ENCODE data around the gene ZNF324. TPM values are rescaled to one million over a fixed set of nuclear protein-coding genes. Genes with fewer than 3 reads are reported as not detected.

The ZNF324 gene
- total RNA-seq, 2 donors from 2014 or later = 15.2 to 15.5 TPM

DNA sequence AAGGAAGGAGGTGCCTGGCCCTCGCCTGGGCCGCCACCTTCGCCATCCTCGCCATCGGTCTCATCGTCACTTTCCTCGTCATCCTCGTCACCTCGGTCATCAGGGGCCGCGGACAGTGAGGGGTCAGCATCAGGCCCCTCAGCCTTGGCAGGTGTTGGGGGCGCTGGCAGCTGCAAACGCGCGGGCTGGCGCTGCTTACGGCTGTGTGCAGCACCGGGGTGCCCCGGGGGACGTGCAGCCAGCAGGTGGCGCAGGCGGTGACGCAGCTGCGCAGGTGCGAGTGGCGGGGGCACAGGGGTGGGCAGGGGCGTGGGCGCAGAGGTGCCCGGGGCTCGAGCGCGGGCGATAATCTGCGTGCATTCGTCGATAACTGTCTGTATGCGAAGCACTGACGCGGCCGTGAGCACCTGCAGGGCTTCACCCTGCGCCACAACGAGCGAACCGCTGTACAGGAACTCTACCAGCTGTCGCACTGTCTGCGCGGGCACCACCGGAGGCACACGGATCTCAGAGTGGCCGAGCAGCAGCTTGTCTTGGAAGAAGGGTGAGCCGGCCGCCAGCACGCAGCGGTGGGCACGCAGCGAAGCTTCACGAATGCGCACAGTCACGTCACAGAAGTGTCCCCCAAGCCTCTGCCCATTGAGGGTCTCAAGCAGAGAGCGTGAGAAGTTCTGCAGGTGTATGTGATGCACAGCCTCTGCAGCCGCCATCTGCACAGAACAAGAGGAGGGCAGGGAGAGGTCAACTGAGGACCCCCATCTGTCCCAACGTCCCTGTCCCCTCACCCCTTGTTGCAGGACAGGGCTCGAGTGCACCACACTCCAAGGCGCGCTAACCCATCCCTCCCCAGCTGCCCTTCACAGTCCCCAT lies 50.3 kb downstream of the ZNF324 start:
- peak overlapping the region; percentile 99 for H3K4me3 Mint-ChIP-seq
- H3K9me3 Mint-ChIP-seq = no peaks in the 10 kb centered on the region
- no peak overlapping the region for H3K27ac Mint-ChIP-seq
- H3K36me3 Mint-ChIP-seq = no peaks in the 10 kb centered on the region
- no peak for ATAC-seq
- peaks cover 38 to 40% of the 10 kb centered on the region in 2 donors for H3K4me1 Mint-ChIP-seq (ENCODE audit: low read depth in 2 of 2)
- H3K27me3 Mint-ChIP-seq = no peaks in the 10 kb centered on the region
- DNase-seq (ENCODE audit: low spot score) = no peak

DNA sequence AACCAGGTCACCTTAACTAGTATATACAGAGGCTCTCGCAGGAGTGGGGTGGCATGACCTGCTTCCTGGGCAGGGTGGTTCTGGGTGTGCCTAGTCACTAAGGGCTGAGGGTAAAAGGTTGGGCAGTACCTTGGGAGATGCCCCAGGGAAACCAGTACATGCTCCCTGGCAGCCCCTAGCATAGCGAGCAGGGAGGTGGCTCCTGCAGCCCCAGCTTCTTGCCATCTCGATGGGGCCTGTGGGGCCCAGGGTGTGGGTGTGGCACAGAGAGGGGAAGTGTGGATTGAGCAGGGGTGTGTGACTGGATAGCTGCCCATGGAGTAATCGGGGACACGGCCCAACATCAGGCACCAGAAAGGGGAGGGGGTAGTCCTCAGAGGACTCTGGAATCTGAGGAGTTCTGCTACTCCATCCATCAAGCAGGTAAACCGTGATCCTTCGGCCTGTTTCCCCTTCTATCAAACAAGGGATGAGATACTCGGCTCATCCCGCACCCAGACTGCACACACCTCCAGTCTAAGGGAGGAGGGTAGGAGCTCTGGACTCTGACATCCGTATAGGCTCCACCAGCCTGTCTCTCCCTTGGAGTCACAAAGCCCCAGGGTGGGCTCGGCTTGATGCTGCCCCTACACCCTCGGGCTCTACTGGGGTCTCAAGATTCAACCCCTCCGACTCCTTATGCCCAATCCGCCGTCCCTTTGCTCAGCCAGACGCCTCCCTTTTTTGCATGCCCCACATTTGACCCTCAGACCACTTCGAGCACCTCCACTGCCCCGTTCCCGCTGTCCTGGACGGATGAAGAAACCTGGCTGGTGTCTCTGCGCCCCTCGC lies 51.6 kb downstream of the ZNF324 start:
- no peaks in the 10 kb centered on the region for H3K9me3 Mint-ChIP-seq
- peak overlapping the region; percentile 99 for H3K4me3 Mint-ChIP-seq
- H3K36me3 Mint-ChIP-seq = no peaks in the 10 kb centered on the region
- ATAC-seq (no peak), DNase-seq (ENCODE audit: low spot score) (no peak)
- peaks cover 38 to 43% of the 10 kb centered on the region in 2 donors for H3K4me1 Mint-ChIP-seq (ENCODE audit: low read depth in 2 of 2)
- H3K27me3 Mint-ChIP-seq = no peaks in the 10 kb centered on the region
- peak overlapping the region; percentile 96 to 98 for H3K27ac Mint-ChIP-seq

DNA sequence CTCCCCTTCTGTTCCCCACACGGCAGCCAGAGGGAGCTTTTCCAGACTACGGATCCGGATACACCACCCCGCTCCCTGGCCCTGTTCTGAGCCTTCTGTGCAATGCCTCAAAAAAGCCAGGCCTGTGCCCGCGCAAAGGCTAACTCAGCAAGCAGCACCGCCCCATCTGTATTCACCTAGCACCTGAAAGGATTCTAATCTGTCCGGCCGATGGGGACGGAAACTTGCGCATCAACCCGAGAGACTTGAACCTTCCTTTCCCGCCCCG lies 52.1 kb downstream of the ZNF324 start:
- Mint-ChIP-seq H3K9me3 (no peaks in the 10 kb centered on the region), H3K4me1 (ENCODE audit: low read depth in 2 of 2) (peaks cover 38 to 39% of the 10 kb centered on the region in 2 donors), H3K36me3 (no peaks in the 10 kb centered on the region), H3K27me3 (no peaks in the 10 kb centered on the region), H3K4me3 (peak overlapping the region; percentile 99), H3K27ac (peak overlapping the region; percentile 96 to 98)
- DNase-seq (ENCODE audit: low spot score) (no peak), ATAC-seq (peak in 1 of 2 donors; percentile 10)

DNA sequence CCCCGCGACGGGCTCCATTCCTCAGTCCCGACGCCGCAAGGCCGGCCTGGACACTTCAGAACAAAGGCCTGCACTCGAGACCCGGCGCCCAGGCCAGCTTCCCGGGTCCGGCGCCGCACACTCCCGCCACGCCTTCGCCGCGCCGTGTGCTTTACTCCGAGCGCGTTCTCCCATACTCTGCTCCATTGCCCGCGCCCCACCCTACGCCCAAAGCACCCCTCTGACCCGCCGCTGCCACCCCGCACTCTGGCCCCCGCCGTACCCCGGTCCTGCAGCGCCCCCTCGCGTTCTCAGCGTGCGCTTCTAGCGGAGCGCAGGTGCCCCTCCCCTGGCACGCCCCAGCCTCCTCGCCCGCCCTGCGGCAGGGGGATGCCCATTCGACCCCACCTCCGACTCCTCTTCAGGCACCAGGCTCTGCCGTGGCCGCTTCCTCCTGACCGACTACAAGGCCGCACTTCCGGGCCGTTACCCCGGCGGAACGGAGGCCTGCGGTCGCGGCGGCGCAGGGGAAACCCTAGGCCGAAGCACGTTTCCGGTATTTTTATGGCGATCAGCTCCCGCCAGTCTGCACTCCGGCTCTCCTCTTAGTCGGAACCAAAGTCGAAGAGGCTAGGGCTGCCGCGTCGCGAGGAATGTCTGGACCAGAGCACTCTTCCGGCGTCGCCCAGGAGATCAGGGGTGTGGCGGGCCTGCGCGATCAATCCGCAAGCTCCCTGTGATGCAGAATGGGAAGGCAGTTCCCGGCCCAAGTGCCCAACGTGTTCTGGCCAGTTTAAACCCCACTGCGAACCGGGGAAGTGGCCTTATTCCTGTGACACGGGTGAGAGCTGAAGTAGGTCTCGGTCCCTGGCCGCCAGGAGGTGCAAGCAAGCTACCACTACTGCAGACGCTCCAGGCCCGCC lies 52.7 kb downstream of the ZNF324 start, which contains the start of gene ZBTB45:
TSS of gene ZBTB45 (minus strand) at position 456 of the 902 bp plus-strand sequence. CDS start 2,137 bp downstream, outside the sequence.
- Mint-ChIP-seq H3K4me1 (ENCODE audit: low read depth in 2 of 2) (peaks cover 34 to 38% of the 10 kb centered on the region in 2 donors), H3K9me3 (no peaks in the 10 kb centered on the region)
- ATAC-seq = peak; percentile 90 to 93

DNA sequence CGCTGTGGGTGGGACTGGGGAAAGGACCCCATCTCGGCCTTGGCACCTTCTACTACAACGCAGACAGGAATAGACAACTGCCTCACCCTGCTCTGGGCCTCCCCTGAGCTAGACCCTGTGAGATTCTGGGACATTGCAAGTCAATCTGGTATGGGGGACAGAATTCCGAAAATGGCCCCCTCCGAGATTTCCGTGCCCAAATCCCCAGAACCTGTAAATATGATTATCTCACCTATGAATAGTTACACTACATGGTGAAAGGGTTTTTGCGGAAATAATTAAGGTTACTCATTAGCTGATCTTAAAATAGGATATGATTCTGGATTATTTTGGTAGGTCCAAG lies 53.3 kb downstream of the ZNF324 start:
- Mint-ChIP-seq H3K9me3 (no peaks in the 10 kb centered on the region), H3K27ac (peak overlapping the region; percentile 96 to 98), H3K4me3 (peak overlapping the region; percentile 99), H3K27me3 (no peaks in the 10 kb centered on the region), H3K36me3 (no peaks in the 10 kb centered on the region), H3K4me1 (ENCODE audit: low read depth in 2 of 2) (peaks cover 32 to 37% of the 10 kb centered on the region in 2 donors)
- no peak for DNase-seq (ENCODE audit: low spot score)
- no peak for ATAC-seq

More for the DNA sequence above, 52.7 kb downstream of the ZNF324 start, which contains the start of gene ZBTB45:
- DNase-seq (ENCODE audit: low spot score) = peak; percentile 94
- no peaks in the 10 kb centered on the region for H3K36me3 Mint-ChIP-seq
- peak within 1 kb of the TSS; percentile 96 to 98 for H3K27ac Mint-ChIP-seq
- H3K27me3 Mint-ChIP-seq = no peaks in the 10 kb centered on the region
- peak within 1 kb of the TSS; percentile 99 for H3K4me3 Mint-ChIP-seq

DNA sequence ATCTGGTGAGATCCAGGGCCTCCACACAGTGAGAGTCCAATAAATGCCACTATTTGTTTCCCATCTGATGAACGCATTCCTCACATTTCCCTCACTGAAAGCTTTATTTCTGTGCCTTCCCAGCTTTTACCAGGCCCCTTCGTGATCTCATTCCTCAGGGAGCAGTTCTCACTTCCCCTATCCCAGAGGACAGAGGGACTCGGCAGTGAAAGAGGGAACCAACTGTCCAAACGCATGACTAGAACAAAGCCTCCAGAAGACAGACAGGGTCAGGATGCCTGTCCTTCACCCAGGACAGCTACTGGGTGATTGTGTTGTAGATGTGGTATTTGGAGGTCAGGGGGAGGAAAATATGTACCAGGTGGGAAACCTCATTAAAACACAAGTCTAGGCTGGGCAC lies 54.8 kb downstream of the ZNF324 start:
- no peak overlapping the region for H3K27ac Mint-ChIP-seq
- ATAC-seq (no peak), DNase-seq (ENCODE audit: low spot score) (no peak)
- H3K9me3 Mint-ChIP-seq = no peaks in the 10 kb centered on the region
- H3K27me3 Mint-ChIP-seq = no peaks in the 10 kb centered on the region
- peak overlapping the region; percentile 37 for H3K4me3 Mint-ChIP-seq
- H3K36me3 Mint-ChIP-seq = no peaks in the 10 kb centered on the region
- peaks cover 23 to 29% of the 10 kb centered on the region in 2 donors for H3K4me1 Mint-ChIP-seq (ENCODE audit: low read depth in 2 of 2)

DNA sequence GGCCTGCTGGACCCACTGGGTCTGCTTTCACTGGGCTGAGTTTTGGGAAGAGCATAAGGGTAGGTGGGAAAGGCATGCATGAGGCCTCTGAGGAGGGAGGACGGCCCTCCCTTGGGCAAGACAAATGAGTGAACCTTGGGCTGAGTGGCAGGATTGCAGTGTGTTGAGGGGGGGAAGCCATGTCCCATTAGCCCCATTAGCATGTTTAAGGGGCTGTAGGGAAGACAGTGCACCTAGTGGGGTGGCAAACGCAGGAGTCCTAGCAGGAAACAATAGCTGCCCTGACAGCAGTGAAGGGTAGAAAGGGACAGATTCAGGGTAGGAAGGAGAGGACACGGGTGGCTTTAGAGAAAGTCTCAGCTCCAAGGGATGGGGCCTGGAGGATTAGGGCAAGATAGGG lies 55.8 kb downstream of the ZNF324 start:
- no peak for ATAC-seq
- no peak overlapping the region for H3K4me3 Mint-ChIP-seq
- no peaks in the 10 kb centered on the region for H3K36me3 Mint-ChIP-seq
- no peaks in the 10 kb centered on the region for H3K27me3 Mint-ChIP-seq
- no peak for DNase-seq (ENCODE audit: low spot score)
- no peaks in the 10 kb centered on the region for H3K9me3 Mint-ChIP-seq
- H3K4me1 Mint-ChIP-seq (ENCODE audit: low read depth in 2 of 2) = peaks cover 23 to 29% of the 10 kb centered on the region in 2 donors
- H3K27ac Mint-ChIP-seq = peak overlapping the region in 1 of 2 donors; percentile 47

Other genes starting within 250 kb of the ZNF324 start
- 10 to 100 TPM; 40.9 to 48.2 TPM for gene ZNF544, start 238.2 kb upstream of the ZNF324 start, total RNA-seq
- 1 to 10 TPM; 3.6 to 4.2 TPM for gene ZNF8, start 188.1 kb upstream of the ZNF324 start, total RNA-seq
- gene ERVK3-1, start 161.7 kb upstream of the ZNF324 start, total RNA-seq = 10 to 100 TPM; 58.4 to 89.0 TPM
- gene ZSCAN22, start 140.1 kb upstream of the ZNF324 start, total RNA-seq = 1 to 10 TPM; 5.9 to 6.1 TPM
- 1 to 10 TPM; 4.4 to 5.2 TPM for gene A1BG, start 113.6 kb upstream of the ZNF324 start, total RNA-seq
- gene ZNF497, start 104.3 kb upstream of the ZNF324 start, total RNA-seq = 1 to 10 TPM in 1 of 2 donors, under 1 TPM in 1; 0.52 to 1.4 TPM
- gene ZNF837, start 86.0 kb upstream of the ZNF324 start, total RNA-seq = under 1 TPM; 0.71 to 0.86 TPM
- 100 to 1,000 TPM; 757 to 786 TPM for gene RPS5, start 79.8 kb upstream of the ZNF324 start, total RNA-seq
- gene RNF225, start 71.4 kb upstream of the ZNF324 start, total RNA-seq = 1 to 10 TPM in 1 of 2 donors, under 1 TPM in 1; 0.59 to 3.2 TPM
- 10 to 100 TPM in 1 of 2 donors, 1 to 10 TPM in 1; 8.4 to 18.5 TPM for gene ZNF584, start 58.4 kb upstream of the ZNF324 start, total RNA-seq
- gene ZNF132, start 26.9 kb upstream of the ZNF324 start, total RNA-seq = 1 to 10 TPM; 3.2 to 5.3 TPM
- gene ZNF324B, start 15.5 kb upstream of the ZNF324 start, total RNA-seq = 10 to 100 TPM in 1 of 2 donors, 1 to 10 TPM in 1; 8.8 to 14.4 TPM
- 1 to 10 TPM; 3.9 to 5.8 TPM for gene ZNF446, start 9.3 kb downstream of the ZNF324 start, total RNA-seq
- gene SLC27A5, start 44.9 kb downstream of the ZNF324 start, total RNA-seq = 10 to 100 TPM; 15.1 to 29.1 TPM
- 10 to 100 TPM; 18.0 to 25.9 TPM for gene ZBTB45, start 52.7 kb downstream of the ZNF324 start, total RNA-seq
- gene TRIM28, start 77.0 kb downstream of the ZNF324 start, total RNA-seq = 100 to 1,000 TPM; 424 to 774 TPM
- gene CHMP2A, start 88.0 kb downstream of the ZNF324 start, total RNA-seq = 10 to 100 TPM; 60.2 to 99.9 TPM
- 100 to 1,000 TPM; 161 to 183 TPM for gene UBE2M, start 91.5 kb downstream of the ZNF324 start, total RNA-seq
- gene MZF1, start 106.3 kb downstream of the ZNF324 start, total RNA-seq = 10 to 100 TPM; 20.9 to 28.8 TPM